MV-4-11 (cell line): ENCODE results near the gene PGM1.
A peak's percentile ranks its signal among the peaks of the same experiment; 100 is the strongest.
"Not testable (repeated sequence)": the region's sequence is repeated elsewhere in the genome, so short reads cannot be mapped to it uniquely, and the experiment has no call there.

ENCODE experiments used
- DNase-seq: peaks from one replicate; lab custom pipeline; 2025; lab: John Stamatoyannopoulos, UW

The PGM1 gene

GRCh38 chr1:63593303-63593885 is at the start of gene PGM1:
PGM1 (plus strand) TSS chr1:63593411; CDS start chr1:63593489, 78 bp downstream.
- peak; percentile 29 for DNase-seq

GRCh38 chr1:63545780-63546179 is 47.4 kb upstream of the PGM1 start:
- DNase-seq, result no peak

- DNase-seq, result no peak
Measured at GRCh38 chr1:63547621-63548294, 45.5 kb upstream of the PGM1 start.

GRCh38 chr1:63548303-63548702 is 44.9 kb upstream of the PGM1 start:
- DNase-seq, result no peak

- no peak for DNase-seq
Measured at GRCh38 chr1:63548877-63549276, 44.3 kb upstream of the PGM1 start.

GRCh38 chr1:63555480-63555879 is 37.7 kb upstream of the PGM1 start:
- DNase-seq, result no peak

GRCh38 chr1:63557365-63557987 is 35.7 kb upstream of the PGM1 start:
- DNase-seq, result peak; percentile 51

- no peak for DNase-seq
Measured at GRCh38 chr1:63559357-63559756, 33.9 kb upstream of the PGM1 start.

GRCh38 chr1:63563745-63564144 is 29.5 kb upstream of the PGM1 start:
- no peak for DNase-seq

- DNase-seq, result no peak
Measured at GRCh38 chr1:63569068-63569467, 24.1 kb upstream of the PGM1 start.

- DNase-seq, result no peak
Measured at GRCh38 chr1:63569640-63570316, 23.4 kb upstream of the PGM1 start.

- DNase-seq, result not testable (repeated sequence)
Measured at GRCh38 chr1:63572686-63573085, 20.5 kb upstream of the PGM1 start.

GRCh38 chr1:63574203-63574796 is 18.9 kb upstream of the PGM1 start:
- DNase-seq, result not testable (repeated sequence)

GRCh38 chr1:63575340-63575826 is 17.8 kb upstream of the PGM1 start:
- DNase-seq, result peak; percentile 3

- DNase-seq, result not testable (repeated sequence)
Measured at GRCh38 chr1:63586326-63586725, 6.9 kb upstream of the PGM1 start.

- DNase-seq, result no peak
Measured at GRCh38 chr1:63590166-63590560, 3.0 kb upstream of the PGM1 start.

GRCh38 chr1:63592536-63593302 is 492 bp upstream of the PGM1 start:
- no peak for DNase-seq

GRCh38 chr1:63593886-63594605 is 835 bp downstream of the PGM1 start:
- peak; percentile 61 for DNase-seq

GRCh38 chr1:63595435-63595834 is 2.2 kb downstream of the PGM1 start:
- no peak for DNase-seq

GRCh38 chr1:63599799-63600198 is 6.6 kb downstream of the PGM1 start:
- DNase-seq, result no peak

GRCh38 chr1:63600248-63600647 is 7.0 kb downstream of the PGM1 start:
- no peak for DNase-seq
